Left lung (tissue), 10 donors: ENCODE data around the gene ANKRD12. TPM values are rescaled to one million over a fixed set of nuclear protein-coding genes. Genes with fewer than 3 reads are reported as not detected.
A peak's percentile ranks its signal among the peaks of the same experiment; 100 is the strongest.

ENCODE experiments used
- ATAC-seq: fragments of 200-7000 bp; cut with Tn5 transposase; one replicate; pipeline ENCODE4 v1.9.1; 2020; ENCODE audit warnings: moderate library complexity
- DNase-seq, 4 donors: peaks; one replicate each; pipeline ENCODE4 v3.0.0-alpha.2; 2013 to 2020
- H3K27ac ChIP-seq, 2 donors: fragments of 200-600 bp; sonication (generic) in 1 of 2; one replicate each; pipeline versions ENCODE4 v1.5.0 to v1.8.0; 2020 to 2021
- H3K27me3 ChIP-seq, 2 donors: fragments of 200-600 bp; sonication (generic) in 1 of 2; one replicate each; pipeline versions ENCODE4 v1.5.0 to v1.8.0; 2020 to 2021
- H3K36me3 ChIP-seq, 2 donors: fragments of 200-600 bp; sonication (generic) in 1 of 2; one replicate each; pipeline versions ENCODE4 v1.5.0 to v1.8.0; 2020 to 2021
- H3K4me1 ChIP-seq, 2 donors: fragments of 200-600 bp; one replicate each; pipeline ENCODE4 v1.8.0; 2021
- H3K4me3 ChIP-seq, 2 donors: fragments of 200-600 bp; sonication (generic) in 1 of 2; one replicate each; pipeline versions ENCODE4 v1.5.0 to v1.8.0; 2020 to 2021; ENCODE audit warnings: mild to moderate bottlenecking in 1 of 2
- H3K9me3 ChIP-seq, 2 donors: fragments of 200-600 bp; sonication (generic) in 1 of 2; one replicate each; pipeline versions ENCODE4 v1.5.0 to v1.8.0; 2020 to 2021
- intact Hi-C, 2 donors: fragments of 100-400 bp; cut with DNase I; formaldehyde crosslinking; loops; one replicate each; pipeline versions ENCODE4 v1.11.2 to v1.14.2; 2022
- polyA plus RNA-seq, 6 donors: library from polyadenylated mRNA; unstranded; fragments of 120-200 nt; gene quantifications; one replicate each; pipeline ENCODE4 v1.2.1, GENCODE V29; 2013; ENCODE audit not compliant: insufficient read length in 6 of 6
- total RNA-seq, 2 donors: library from RNA; stranded (reverse); fragmentation: NEBNext Ultra II Directional; extraction: Animal tissue kit (Norgen Biotek cat#: 25700); gene quantifications; one replicate each; pipeline ENCODE4 v1.2.1, GENCODE V29; 2021
- TF ChIP-seq, protein P1 (sequence below), 2 donors: fragments of 200-600 bp; sonication (generic) in 1 of 2; IDR thresholded peaks; one replicate each; pipeline versions ENCODE4 v1.5.0 to v1.8.0; 2021; ENCODE audit warnings: antibody characterized with exemption in 2 of 2
- donor health status: DM: no; HTN: yes; CAD: no.
- donor health status: DM: no; HTN: no; CAD: no.

The ANKRD12 gene
- total and polyA plus RNA-seq, 8 donors = 20.0 to 64.3 (median 31.4) TPM

GRCh38 chr18:9096007-9096371, 40.6 kb upstream of the ANKRD12 start:
- no peak for ATAC-seq
- H3K4me3 ChIP-seq = no peak overlapping the region
- DNase-seq = no peak
- TF ChIP-seq, protein P1, sequence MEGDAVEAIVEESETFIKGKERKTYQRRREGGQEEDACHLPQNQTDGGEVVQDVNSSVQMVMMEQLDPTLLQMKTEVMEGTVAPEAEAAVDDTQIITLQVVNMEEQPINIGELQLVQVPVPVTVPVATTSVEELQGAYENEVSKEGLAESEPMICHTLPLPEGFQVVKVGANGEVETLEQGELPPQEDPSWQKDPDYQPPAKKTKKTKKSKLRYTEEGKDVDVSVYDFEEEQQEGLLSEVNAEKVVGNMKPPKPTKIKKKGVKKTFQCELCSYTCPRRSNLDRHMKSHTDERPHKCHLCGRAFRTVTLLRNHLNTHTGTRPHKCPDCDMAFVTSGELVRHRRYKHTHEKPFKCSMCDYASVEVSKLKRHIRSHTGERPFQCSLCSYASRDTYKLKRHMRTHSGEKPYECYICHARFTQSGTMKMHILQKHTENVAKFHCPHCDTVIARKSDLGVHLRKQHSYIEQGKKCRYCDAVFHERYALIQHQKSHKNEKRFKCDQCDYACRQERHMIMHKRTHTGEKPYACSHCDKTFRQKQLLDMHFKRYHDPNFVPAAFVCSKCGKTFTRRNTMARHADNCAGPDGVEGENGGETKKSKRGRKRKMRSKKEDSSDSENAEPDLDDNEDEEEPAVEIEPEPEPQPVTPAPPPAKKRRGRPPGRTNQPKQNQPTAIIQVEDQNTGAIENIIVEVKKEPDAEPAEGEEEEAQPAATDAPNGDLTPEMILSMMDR (IDR thresholded peaks at IDR 0.05) = no peak
- no peaks in the 10 kb centered on the region for H3K9me3 ChIP-seq
- no peaks in the 10 kb centered on the region for H3K27me3 ChIP-seq
- intact Hi-C loops = no loop called here
- H3K27ac ChIP-seq = no peak overlapping the region
- H3K36me3 ChIP-seq = no peaks in the 10 kb centered on the region
- H3K4me1 ChIP-seq = peaks cover 0 to 29% of the 10 kb centered on the region in 2 donors

DNA sequence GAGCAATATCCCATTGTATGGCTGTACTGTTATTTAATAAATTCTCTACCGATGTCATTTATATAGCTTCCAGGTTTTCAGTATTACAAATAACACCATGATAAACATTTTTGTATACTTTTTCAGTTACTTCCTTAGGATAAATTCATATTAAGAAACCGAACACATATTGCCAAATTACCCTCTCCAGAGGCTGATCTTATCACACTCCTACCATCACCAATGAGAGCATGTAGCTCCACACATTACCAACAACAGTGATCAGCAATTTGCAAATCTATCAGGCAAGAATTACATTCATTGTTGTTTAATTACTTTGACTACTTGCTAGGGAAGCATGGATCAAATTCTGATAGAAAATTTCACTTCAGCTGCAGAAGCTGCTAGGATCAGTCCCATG, 39.9 kb upstream of the ANKRD12 start:
- no peak overlapping the region for H3K27ac ChIP-seq
- no peaks in the 10 kb centered on the region for H3K36me3 ChIP-seq
- TF ChIP-seq, protein P1 (IDR thresholded peaks at IDR 0.05) = no peak
- no peaks in the 10 kb centered on the region for H3K9me3 ChIP-seq
- DNase-seq = no peak
- intact Hi-C loops = no loop called here
- no peak overlapping the region for H3K4me3 ChIP-seq
- H3K4me1 ChIP-seq = peaks cover 0 to 36% of the 10 kb centered on the region in 2 donors
- H3K27me3 ChIP-seq = no peaks in the 10 kb centered on the region
- ATAC-seq = no peak

GRCh38 chr18:9097349-9097748, 39.2 kb upstream of the ANKRD12 start:
- TF ChIP-seq, protein P1 (IDR thresholded peaks at IDR 0.05) = no peak
- intact Hi-C loops = no loop called here
- DNase-seq = no peak
- H3K4me1 ChIP-seq = peaks cover 0 to 34% of the 10 kb centered on the region in 2 donors
- no peaks in the 10 kb centered on the region for H3K27me3 ChIP-seq
- ATAC-seq = no peak
- H3K36me3 ChIP-seq = no peaks in the 10 kb centered on the region
- H3K4me3 ChIP-seq = no peak overlapping the region
- H3K27ac ChIP-seq = no peak overlapping the region
- no peaks in the 10 kb centered on the region for H3K9me3 ChIP-seq

- Histone ChIP-seq H3K4me1 (peaks cover 21 to 34% of the 10 kb centered on the region in 2 donors), H3K9me3 (no peaks in the 10 kb centered on the region), H3K27me3 (no peaks in the 10 kb centered on the region), H3K27ac (no peak overlapping the region), H3K4me3 (no peak overlapping the region), H3K36me3 (no peaks in the 10 kb centered on the region)
- TF ChIP-seq, protein P1 (IDR thresholded peaks at IDR 0.05) = no peak
- DNase-seq = no peak
- no peak for ATAC-seq
- intact Hi-C loops = no loop called here
Observed at GRCh38 chr18:9100796-9101195, 35.8 kb upstream of the ANKRD12 start.

DNA sequence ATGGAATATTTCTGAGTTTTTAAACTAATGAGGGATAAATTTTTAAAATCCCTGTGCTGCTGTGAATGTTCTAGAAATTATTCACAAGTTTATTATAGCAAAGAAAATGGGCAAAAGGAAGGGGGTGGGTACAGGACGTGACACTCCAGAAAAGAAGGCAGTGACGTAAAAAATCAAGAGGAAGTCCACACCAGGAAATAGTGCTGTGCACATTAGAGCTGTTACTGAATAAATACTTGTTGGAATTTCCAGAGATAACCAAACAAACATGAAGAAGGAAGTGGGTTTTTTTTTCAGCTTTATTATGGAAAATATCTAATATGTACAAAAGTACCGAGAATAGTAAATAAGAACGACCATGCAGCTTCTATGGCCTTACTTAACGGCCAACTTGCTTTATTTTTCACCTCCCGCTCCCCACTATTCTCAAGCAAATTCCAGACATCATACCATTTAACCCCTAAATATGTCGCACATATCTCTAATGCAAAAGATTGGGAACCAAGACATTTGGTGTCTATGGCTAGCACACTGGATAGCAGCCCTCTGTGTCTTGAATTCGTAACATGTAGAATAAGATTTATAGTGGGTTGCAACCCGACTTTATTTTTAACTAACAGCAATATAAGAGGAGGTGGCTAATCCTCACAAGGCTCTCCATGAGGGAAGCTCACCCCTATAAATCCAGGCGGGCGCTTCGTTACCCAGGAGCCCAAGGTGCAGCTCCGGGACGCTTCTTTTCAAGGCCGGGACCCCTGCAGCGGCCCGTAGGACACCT, 34.7 kb upstream of the ANKRD12 start:
- Histone ChIP-seq H3K9me3 (no peaks in the 10 kb centered on the region), H3K27me3 (no peaks in the 10 kb centered on the region), H3K36me3 (no peaks in the 10 kb centered on the region), H3K27ac (peak overlapping the region; percentile 99), H3K4me3 (peak overlapping the region; percentile 65 to 84), H3K4me1 (peaks cover 31 to 44% of the 10 kb centered on the region in 2 donors)
- TF ChIP-seq, protein P1 (IDR thresholded peaks at IDR 0.05) = no peak
- intact Hi-C loops = no loop called here
- ATAC-seq (peak; percentile 63), DNase-seq (peak in 1 of 4 donors; percentile 74)
